HepG2 (cell line): ENCODE measurements around the gene DHRS13. TPM values are rescaled to one million over a fixed set of nuclear protein-coding genes. Genes with fewer than 3 reads are reported as not detected.
A peak's percentile ranks its signal among the peaks of the same experiment; 100 is the strongest.

Experiments
- ATAC-seq: fragments of 200-7000 bp; cut with Tn5 transposase; 3 replicates; pipeline ENCODE4 v1.9.1; 2020; ENCODE audit warnings: mild to moderate bottlenecking, moderate library complexity
- BruUV-seq: library from RNA; stranded (reverse); fragments of 400-500 nt; replicated peaks from 2 replicates; lab custom pipeline; 2021; lab: Mats Ljungman, UMichigan
- CTCF ChIA-PET: fragments of 300-600 bp; formaldehyde crosslinking; extraction: SDS; loops from one replicate; lab custom pipeline; 2021; ENCODE audit warnings: low total read pairs, inconsistent platforms, low intra/inter-chr PET ratio; lab: Yijun Ruan, JAX
- POLR2A ChIA-PET: fragments of 350-600 bp; sonication (Branson Sonifier 250); formaldehyde crosslinking; loops from one replicate; lab custom pipeline; 2020; ENCODE audit warnings: antibody characterized with exemption, inconsistent platforms; lab: Yijun Ruan, JAX
- DNase-seq: peaks from one replicate; pipeline ENCODE4 v3.0.0-alpha.2; 2015; ENCODE audit warnings: low spot score
- FAIRE-seq: peaks from 3 replicates; lab custom pipeline; 2011; peaks lifted over from hg19 to GRCh38; lab: Jason Lieb, UNC
- H2AFZ ChIP-seq: one replicate; pipeline ENCODE4 v1.6.1; 2011; ENCODE audit warnings: low read length, inconsistent platforms
- H3K27ac ChIP-seq: fragments of 300-600 bp; 3 replicates; pipeline ENCODE4 v1.8.0; 2011; ENCODE audit warnings: mixed run types, mild to moderate bottlenecking, mixed read lengths, low read length, inconsistent platforms; ENCODE audit not compliant: insufficient read depth; ENCODE audit errors: extremely low read length
- H3K27me3 ChIP-seq, 2 experiments: fragments of 200-600 bp in 1 of 2; 2 replicates in 1 of 2; 3 replicates in 1 of 2; pipeline versions ENCODE4 v1.6.0 to v1.8.0; 2011; ENCODE audit warnings: low read length in 2 of 2, mild to moderate bottlenecking in 2 of 2, moderate library complexity in 2 of 2, inconsistent platforms in 1 of 2; ENCODE audit not compliant: insufficient read depth in 2 of 2, control insufficient read depth in 1 of 2
- H3K36me3 ChIP-seq, 2 experiments: fragments of 200-600 bp in 1 of 2; replicated peaks in 1 of 2; 2 replicates in 1 of 2; 3 replicates in 1 of 2; pipeline versions ENCODE4 v1.5.1 to v1.8.0; 2011; ENCODE audit warnings: low read length in 2 of 2, inconsistent platforms in 1 of 2; ENCODE audit not compliant: insufficient read depth in 2 of 2, control insufficient read depth in 1 of 2
- H3K4me1 ChIP-seq: 2 replicates; pipeline ENCODE4 v1.5.1; 2012; ENCODE audit warnings: low read length, inconsistent platforms; ENCODE audit not compliant: insufficient read depth
- H3K4me2 ChIP-seq: 2 replicates; pipeline ENCODE4 v1.6.0; 2011; ENCODE audit warnings: low read depth, low read length, inconsistent platforms
- H3K4me3 ChIP-seq, 3 experiments: fragments of 200-600 bp in 1 of 3; sonication (generic), shearing (Covaris generic) in 1 of 3; replicated peaks in 1 of 3; 2 replicates each; pipeline ENCODE4 v1.5.1; 2011 to 2016; ENCODE audit warnings: low read length in 3 of 3, inconsistent platforms in 2 of 3, low read depth in 2 of 3, mild to moderate bottlenecking in 2 of 3, control low read depth in 1 of 3, mixed read lengths in 1 of 3; ENCODE audit not compliant: insufficient read depth in 1 of 3
- H3K79me2 ChIP-seq: one replicate; pipeline ENCODE4 v1.6.1; 2011; ENCODE audit warnings: low read length, inconsistent platforms; ENCODE audit not compliant: insufficient read depth
- H3K9ac ChIP-seq: 2 replicates; pipeline ENCODE4 v1.6.0; 2011; ENCODE audit warnings: mild to moderate bottlenecking, low read depth, low read length, inconsistent platforms; ENCODE audit not compliant: insufficient read depth
- H3K9me3 ChIP-seq: 2 replicates; pipeline ENCODE4 v1.5.1; 2012; ENCODE audit warnings: mild to moderate bottlenecking, low read length
- H4K20me1 ChIP-seq: 2 replicates; pipeline ENCODE4 v1.6.0; 2011; ENCODE audit warnings: inconsistent platforms, mild to moderate bottlenecking, low read length, moderate library complexity; ENCODE audit not compliant: insufficient read depth
- BRD4 ChIP-seq: sonication (generic); formaldehyde crosslinking; IDR thresholded peaks from 2 replicates; pipeline ENCODE4 v1.4.0; 2020; ENCODE audit warnings: missing genetic modification reagents
- CBX5 ChIP-seq: sonication (generic); formaldehyde crosslinking; IDR thresholded peaks from 2 replicates; pipeline ENCODE4 v1.4.0; 2020; ENCODE audit warnings: missing genetic modification reagents, borderline replicate concordance
- GATAD2A ChIP-seq: IDR thresholded peaks from 2 replicates; pipeline ENCODE4 v1.6.1; 2016
- HDAC6 ChIP-seq: fragments of 200-600 bp; sonication (generic); IDR thresholded peaks from 2 replicates; pipeline ENCODE4 v1.7.0; 2017; ENCODE audit warnings: mild to moderate bottlenecking, antibody characterized with exemption, low read length, low read depth
- KDM5B ChIP-seq: sonication (generic); formaldehyde crosslinking; IDR thresholded peaks from 2 replicates; pipeline ENCODE4 v1.4.0; 2020; ENCODE audit warnings: missing genetic modification reagents, mild to moderate bottlenecking, borderline replicate concordance
- KLF16 ChIP-seq, 2 experiments: sonication (generic) in 1 of 2; formaldehyde crosslinking in 1 of 2; IDR thresholded peaks; 2 replicates each; pipeline versions ENCODE4 v1.6.1 to v1.8.0; 2016 to 2023; ENCODE audit warnings: missing genetic modification reagents in 2 of 2, missing compliant biosample characterization in 1 of 2
- PHF20 ChIP-seq: sonication (generic); formaldehyde crosslinking; IDR thresholded peaks from 2 replicates; pipeline ENCODE4 v1.5.0; 2020; ENCODE audit warnings: mild to moderate bottlenecking, missing genetic modification reagents
- PHF5A ChIP-seq: IDR thresholded peaks from one replicate; pipeline ENCODE4 v1.6.1; 2018; ENCODE audit warnings: low read depth, missing genetic modification reagents; ENCODE audit not compliant: unreplicated experiment
- PHF8 ChIP-seq: sonication (generic); formaldehyde crosslinking; IDR thresholded peaks from 2 replicates; pipeline ENCODE4 v1.5.0; 2020; ENCODE audit warnings: missing genetic modification reagents
- POLR2A ChIP-seq, 2 experiments: IDR thresholded peaks; 2 replicates each; pipeline ENCODE4 v1.6.1; 2011; ENCODE audit warnings: low read depth in 2 of 2, low read length in 2 of 2, mild to moderate bottlenecking in 1 of 2, moderate library complexity in 1 of 2; ENCODE audit not compliant: insufficient read depth in 1 of 2
- RBM22 ChIP-seq: fragments of 200-400 bp; formaldehyde crosslinking; optimal IDR thresholded peaks from 2 replicates; pipeline ENCODE3; 2017; ENCODE audit warnings: mild to moderate bottlenecking, low read length, moderate library complexity
- RFX3 ChIP-seq: IDR thresholded peaks from 2 replicates; pipeline ENCODE4 v1.6.1; 2016; ENCODE audit warnings: missing biosample characterization, missing genetic modification reagents
- SMAD1 ChIP-seq: sonication (generic); formaldehyde crosslinking; IDR thresholded peaks from 2 replicates; pipeline ENCODE4 v1.4.0; 2020; ENCODE audit warnings: missing genetic modification reagents, low read depth, mild to moderate bottlenecking, borderline replicate concordance
- TARDBP ChIP-seq: sonication (generic); formaldehyde crosslinking; IDR thresholded peaks from 2 replicates; pipeline ENCODE4 v1.8.0; 2022; ENCODE audit warnings: mild to moderate bottlenecking, missing genetic modification reagents
- TSC22D2 ChIP-seq: sonication (generic); formaldehyde crosslinking; IDR thresholded peaks from 2 replicates; pipeline ENCODE4 v1.5.1; 2020; ENCODE audit warnings: missing genetic modification reagents, mild to moderate bottlenecking, borderline replicate concordance
- ZBTB7A ChIP-seq: sonication (generic); formaldehyde crosslinking; IDR thresholded peaks from 2 replicates; pipeline ENCODE4 v1.8.0; 2022; ENCODE audit warnings: mild to moderate bottlenecking, missing genetic modification reagents
- ZMYM2 ChIP-seq: sonication (generic); formaldehyde crosslinking; IDR thresholded peaks from 2 replicates; pipeline ENCODE4 v1.8.0; 2022; ENCODE audit warnings: mild to moderate bottlenecking, missing genetic modification reagents
- ZNF282 ChIP-seq: fragments of 450-650 bp; IDR thresholded peaks from 2 replicates; pipeline ENCODE4 v1.6.1; 2018; ENCODE audit not compliant: partially characterized antibody
- ZNF431 ChIP-seq: sonication (generic); formaldehyde crosslinking; IDR thresholded peaks from 2 replicates; pipeline ENCODE4 v1.9.0; 2022; ENCODE audit warnings: missing genetic modification reagents, low read depth, mild to moderate bottlenecking, borderline replicate concordance
- ZNF547 ChIP-seq: sonication (generic); formaldehyde crosslinking; IDR thresholded peaks from 2 replicates; pipeline ENCODE4 v1.5.1; 2020; ENCODE audit warnings: mild to moderate bottlenecking, missing genetic modification reagents
- ZNF557 ChIP-seq: sonication (generic); formaldehyde crosslinking; IDR thresholded peaks from 2 replicates; pipeline ENCODE4 v1.4.0; 2020; ENCODE audit warnings: missing genetic modification reagents
- ZNF761 ChIP-seq: sonication (generic); formaldehyde crosslinking; conservative IDR thresholded peaks from 2 replicates; pipeline ENCODE4 v1.4.0; 2020; ENCODE audit warnings: mild to moderate bottlenecking, missing genetic modification reagents
- ZSCAN12 ChIP-seq: sonication (generic); formaldehyde crosslinking; IDR thresholded peaks from 2 replicates; pipeline ENCODE4 v1.9.0; 2021; ENCODE audit warnings: mild to moderate bottlenecking, missing genetic modification reagents
- WGBS: methylation state at CpG from one replicate; pipeline ENCODE4 v1.1.6; 2017; ENCODE audit warnings: low lambda C conversion rate; 5-methylcytosine and 5-hydroxymethylcytosine counted together
- in situ Hi-C: cut with HindIII; loops from 2 replicates; pipeline ENCODE4 v1.10.0; 2017; ENCODE audit warnings: low pct_unique_long_range_greater_than_20kb; ENCODE audit not compliant: extremely low pct_ligation_motif_present
- intact Hi-C: fragments of 100-400 bp; cut with micrococcal nuclease; formaldehyde crosslinking; loops from one replicate; pipeline ENCODE4 v1.10.0; 2022; ENCODE audit not compliant: unreplicated experiment
- polyA plus RNA-seq, 8 experiments: library from polyadenylated mRNA; depleted of rRNA in 3 of 8; stranded (reverse) in 7 of 8; unstranded in 1 of 8; fragments of >200 nt; fragmentation: Illumina TruSeq in 4 of 8; extraction: Trizol in 4 of 8; gene quantifications; 2 replicates each; pipeline versions ENCODE4 v1.2.1 to v1.2.3, GENCODE V29; 2011 to 2016; ENCODE audit warnings: low read depth in 4 of 8, missing spikeins in 1 of 8, mixed read lengths in 1 of 8; ENCODE audit not compliant: insufficient read depth in 1 of 8
- total RNA-seq, 5 experiments: library from RNA; depleted of rRNA; stranded (reverse); fragments of >200 nt; fragmentation: Illumina TruSeq; extraction: Trizol; gene quantifications; 2 replicates each; pipeline ENCODE4 v1.2.3, GENCODE V29; 2016; ENCODE audit warnings: low read depth in 1 of 5
- TF ChIP-seq, protein P1 (sequence below): sonication (generic); formaldehyde crosslinking; IDR thresholded peaks from 2 replicates; pipeline ENCODE4 v1.8.1; 2023; ENCODE audit warnings: mild to moderate bottlenecking, missing genetic modification reagents

The DHRS13 gene
- total and polyA plus RNA-seq, 2 of the 13 experiments (the other 11 are each of a cell fraction or from before 2014, with no cell fraction given), result 11.8 to 12.6 TPM

GRCh38 chr17:28897769-28898526, 4.9 kb downstream of the DHRS13 start:
- FAIRE-seq (no peak), ATAC-seq (peak; percentile 1; the same call in 1 of the 3 replicates), DNase-seq (no peak)
- ChIA-PET CTCF (no interaction called here), POLR2A (interaction anchor here (0.9 to 3.5 kb wide), 9 partner anchors 10 to 178 kb away, joined by 3 to 16 read pairs (median 4); partner anchors contain the start of genes FAM222B, NEK8 and RPL23A)
- peaks cover 49% of the 10 kb centered on the region for H3K4me1 ChIP-seq
- H3K27me3 ChIP-seq, result no peaks in the 10 kb centered on the region; a peak in 1 of 5 replicates
- peaks cover 0 to 5% of the 10 kb centered on the region in 2 experiments; a peak in 2 of 5 replicates for H3K36me3 ChIP-seq
- peaks cover 30% of the 10 kb centered on the region for H3K79me2 ChIP-seq
- 58% methylated on average over 11 of the region's 23 CpGs for WGBS
- in situ Hi-C loops, result loop anchor here (25.0 kb wide), 1 partner anchor 261 kb away; the partner anchor contains the start of gene BLTP2
- peak overlapping the region; percentile 83 for H3K9ac ChIP-seq
- BruUV-seq, result TSS peak; percentile 62
- no peak overlapping the region for H2AFZ ChIP-seq
- peak overlapping the region; percentile 84 for H3K27ac ChIP-seq
- H4K20me1 ChIP-seq, result no peaks in the 10 kb centered on the region; the same call in none of the 2 replicates
- peak overlapping the region; percentile 76 to 93 (median 89); a peak in 5 of 6 replicates for H3K4me3 ChIP-seq
- peak overlapping the region; percentile 90 for H3K4me2 ChIP-seq
- intact Hi-C loops, result loop anchor here (5.0 kb wide), 1 partner anchor 136 kb away; no protein-coding TSS in a partner anchor
- no peaks in the 10 kb centered on the region for H3K9me3 ChIP-seq
- TF ChIP-seq RFX3 (CRISPR knock-in tag) (no peak), TARDBP (CRISPR knock-in tag) (peak; percentile 29; the same call in 1 of the 2 replicates), ZSCAN12 (CRISPR knock-in tag) (no peak), ZMYM2 (CRISPR knock-in tag) (no peak), ZNF557 (CRISPR knock-in tag) (no peak), ZNF431 (CRISPR knock-in tag) (no peak), ZNF761 (no peak), PHF20 (CRISPR knock-in tag) (no peak), HDAC6 (no peak), PHF8 (CRISPR knock-in tag) (no peak), ZNF282 (no peak), ZNF547 (no peak), CBX5 (CRISPR knock-in tag) (no peak), KLF16 (CRISPR knock-in tag; IDR thresholded peaks at IDR 0.05) (no peak), SMAD1 (CRISPR knock-in tag) (no peak), GATAD2A (no peak), PHF5A (CRISPR knock-in tag) (peak; percentile 18), BRD4 (0 out of 2 replicates have a peak, but pooled peaks have one; percentile 11), KDM5B (0 out of 2 replicates have a peak, but pooled peaks have one; percentile 4), RBM22 (peak; percentile 35), ZBTB7A (CRISPR knock-in tag) (0 out of 2 replicates have a peak, but pooled peaks have one; percentile 45), POLR2A (IDR thresholded peaks at IDR 0.05; ENCODE audit: insufficient read depth in 1 of 2, low read depth in 2 of 2, low read length in 2 of 2) (peak in 1 of 2 experiments; percentile 32; a peak in 2 of 4 replicates), TSC22D2 (no peak)
- TF ChIP-seq, protein P1, sequence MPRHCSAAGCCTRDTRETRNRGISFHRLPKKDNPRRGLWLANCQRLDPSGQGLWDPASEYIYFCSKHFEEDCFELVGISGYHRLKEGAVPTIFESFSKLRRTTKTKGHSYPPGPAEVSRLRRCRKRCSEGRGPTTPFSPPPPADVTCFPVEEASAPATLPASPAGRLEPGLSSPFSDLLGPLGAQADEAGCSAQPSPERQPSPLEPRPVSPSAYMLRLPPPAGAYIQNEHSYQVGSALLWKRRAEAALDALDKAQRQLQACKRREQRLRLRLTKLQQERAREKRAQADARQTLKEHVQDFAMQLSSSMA (CRISPR knock-in tag), result no peak
